ENCODE measurements around the gene CYP2U1. TPM values are rescaled to one million over a fixed set of nuclear protein-coding genes. Genes with fewer than 3 reads are reported as not detected.

The CYP2U1 gene
- total and polyA plus RNA-seq, 2 donors from 2014 or later, result 5.9 to 6.3 TPM

DNA sequence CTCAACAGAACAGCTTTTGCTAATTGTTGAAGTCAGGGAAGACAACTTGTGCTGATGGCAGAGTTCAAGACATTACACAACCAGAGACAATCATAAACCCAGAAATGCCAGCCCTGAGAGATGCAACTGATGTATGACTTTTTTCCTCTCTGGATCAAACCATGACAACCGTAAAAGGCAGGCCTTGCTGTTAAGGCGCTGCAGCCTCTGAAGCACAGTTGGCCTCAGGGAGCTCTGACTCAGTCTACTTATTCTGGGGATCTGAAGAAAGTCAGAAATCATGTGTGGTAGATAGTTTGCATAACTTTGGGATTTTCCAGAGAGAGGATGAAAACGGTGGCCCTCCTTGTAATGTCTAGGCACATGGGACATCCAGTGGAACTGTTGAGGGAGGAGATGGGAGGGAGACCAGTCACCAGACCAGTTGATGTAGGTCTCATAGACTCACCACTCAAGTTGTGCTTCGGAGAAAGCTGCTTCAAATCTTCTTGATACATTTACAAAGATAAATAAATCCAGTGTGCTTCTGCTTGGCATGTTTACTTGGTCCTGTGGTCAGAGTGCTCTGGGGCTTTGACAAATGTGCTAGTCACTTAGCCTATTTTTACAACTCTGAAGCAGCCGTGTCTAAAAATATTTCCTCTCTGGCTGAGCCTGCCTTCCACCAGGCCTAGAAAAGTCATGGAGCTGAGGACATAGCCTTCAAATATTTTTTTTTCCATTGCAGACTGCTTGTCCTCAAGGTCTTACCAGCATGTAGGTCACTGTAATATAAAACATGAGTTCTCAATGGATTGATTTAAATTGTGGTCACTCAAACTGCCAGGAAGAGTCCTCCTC, 65.8 kb downstream of the CYP2U1 start:
- Histone ChIP-seq H3K9ac (ENCODE audit: low read length in 3 of 3) (no peak overlapping the region), H3K4me1 (ENCODE audit: control insufficient read depth in 2 of 3, insufficient read depth in 2 of 3, low read depth in 1 of 3, low read length in 3 of 3) (peaks cover 0 to 4% (median 2%) of the 10 kb centered on the region in 3 donors), H3K4me3 (ENCODE audit: low read length in 3 of 3) (no peak overlapping the region), H3K27me3 (ENCODE audit: control insufficient read depth, insufficient read depth, low read length) (no peaks in the 10 kb centered on the region), H3K27ac (ENCODE audit: low read depth in 2 of 2, low read length in 2 of 2) (peak overlapping the region in 1 of 2 donors; percentile 66), H3K36me3 (ENCODE audit: control insufficient read depth in 2 of 3, insufficient read depth in 3 of 3, low read length in 3 of 3) (no peaks in the 10 kb centered on the region), H3K9me3 (ENCODE audit: control insufficient read depth in 2 of 3, insufficient read depth in 1 of 3, low read length in 3 of 3) (no peaks in the 10 kb centered on the region)
- no peak for FAIRE-seq
- DNase-seq, result peak in 2 of 5 donors; percentile 16 to 42
- TF ChIP-seq, protein P1, sequence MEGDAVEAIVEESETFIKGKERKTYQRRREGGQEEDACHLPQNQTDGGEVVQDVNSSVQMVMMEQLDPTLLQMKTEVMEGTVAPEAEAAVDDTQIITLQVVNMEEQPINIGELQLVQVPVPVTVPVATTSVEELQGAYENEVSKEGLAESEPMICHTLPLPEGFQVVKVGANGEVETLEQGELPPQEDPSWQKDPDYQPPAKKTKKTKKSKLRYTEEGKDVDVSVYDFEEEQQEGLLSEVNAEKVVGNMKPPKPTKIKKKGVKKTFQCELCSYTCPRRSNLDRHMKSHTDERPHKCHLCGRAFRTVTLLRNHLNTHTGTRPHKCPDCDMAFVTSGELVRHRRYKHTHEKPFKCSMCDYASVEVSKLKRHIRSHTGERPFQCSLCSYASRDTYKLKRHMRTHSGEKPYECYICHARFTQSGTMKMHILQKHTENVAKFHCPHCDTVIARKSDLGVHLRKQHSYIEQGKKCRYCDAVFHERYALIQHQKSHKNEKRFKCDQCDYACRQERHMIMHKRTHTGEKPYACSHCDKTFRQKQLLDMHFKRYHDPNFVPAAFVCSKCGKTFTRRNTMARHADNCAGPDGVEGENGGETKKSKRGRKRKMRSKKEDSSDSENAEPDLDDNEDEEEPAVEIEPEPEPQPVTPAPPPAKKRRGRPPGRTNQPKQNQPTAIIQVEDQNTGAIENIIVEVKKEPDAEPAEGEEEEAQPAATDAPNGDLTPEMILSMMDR (IDR thresholded peaks at IDR 0.05; ENCODE audit: borderline replicate concordance, extremely low read depth, insufficient read depth), result no peak
- intact Hi-C loops (cut with DNase I), result no loop called here

DNA sequence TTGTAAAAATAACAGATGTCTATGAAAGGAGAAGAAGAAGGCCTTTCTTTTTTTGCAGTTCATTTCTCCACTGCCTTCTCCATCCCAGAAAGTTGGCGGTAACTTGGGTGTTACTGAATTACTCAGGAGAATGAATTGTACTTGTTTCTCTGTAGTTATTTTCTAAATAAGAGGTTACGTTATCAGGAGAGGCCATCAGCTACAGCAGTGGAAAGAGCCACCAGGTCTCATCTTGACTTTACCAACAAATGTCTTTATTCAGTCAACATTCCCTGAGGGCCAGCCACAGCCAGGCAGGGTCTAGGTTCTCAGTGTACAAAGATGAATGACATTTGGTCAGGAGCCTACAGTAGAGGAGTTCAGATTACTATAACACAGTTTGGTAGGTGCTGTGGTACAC, 66.4 kb downstream of the CYP2U1 start:
- H3K36me3 ChIP-seq (ENCODE audit: control insufficient read depth in 2 of 3, insufficient read depth in 3 of 3, low read length in 3 of 3), result no peaks in the 10 kb centered on the region
- FAIRE-seq (no peak), DNase-seq (no peak)
- intact Hi-C loops (cut with DNase I), result no loop called here
- H3K4me1 ChIP-seq (ENCODE audit: control insufficient read depth in 2 of 3, insufficient read depth in 2 of 3, low read depth in 1 of 3, low read length in 3 of 3), result peaks cover 0 to 2% (median 0%) of the 10 kb centered on the region in 3 donors
- peak overlapping the region in 1 of 2 donors; percentile 66 for H3K27ac ChIP-seq (ENCODE audit: low read depth in 2 of 2, low read length in 2 of 2)
- H3K27me3 ChIP-seq (ENCODE audit: control insufficient read depth, insufficient read depth, low read length), result no peaks in the 10 kb centered on the region
- H3K9me3 ChIP-seq (ENCODE audit: control insufficient read depth in 2 of 3, insufficient read depth in 1 of 3, low read length in 3 of 3), result no peaks in the 10 kb centered on the region
- no peak overlapping the region for H3K4me3 ChIP-seq (ENCODE audit: low read length in 3 of 3)
- no peak overlapping the region for H3K9ac ChIP-seq (ENCODE audit: low read length in 3 of 3)
- TF ChIP-seq, protein P1 (IDR thresholded peaks at IDR 0.05; ENCODE audit: borderline replicate concordance, extremely low read depth, insufficient read depth), result no peak

DNA sequence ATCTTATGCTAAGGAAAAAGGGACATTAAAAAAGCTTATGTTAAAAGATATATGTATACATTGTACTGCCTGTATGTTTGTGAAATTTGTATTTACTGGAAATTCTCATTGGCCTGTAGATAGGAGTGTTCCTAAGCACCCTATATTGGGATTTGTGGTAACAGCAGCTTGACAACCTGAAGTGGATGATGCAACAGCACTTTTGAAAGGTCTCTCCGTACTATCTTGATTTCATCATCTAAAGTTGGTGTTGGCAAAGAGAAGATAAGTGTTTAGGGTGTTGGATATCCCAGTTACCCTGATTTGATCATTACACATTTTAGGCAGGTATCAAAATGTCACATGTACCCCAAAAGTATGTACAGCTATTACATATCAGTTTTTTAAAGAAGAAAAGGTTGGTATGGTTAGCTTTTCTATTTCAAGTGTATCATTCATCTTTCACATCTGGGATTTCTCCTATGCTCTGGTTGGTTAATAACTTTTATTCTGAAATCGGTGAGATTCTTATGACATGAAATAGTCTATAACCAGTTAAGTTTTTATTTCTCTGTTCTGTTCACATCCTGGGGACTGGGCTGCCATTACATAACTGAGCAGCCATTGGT, 68.7 kb downstream of the CYP2U1 start:
- Histone ChIP-seq H3K9me3 (ENCODE audit: control insufficient read depth in 2 of 3, insufficient read depth in 1 of 3, low read length in 3 of 3) (no peaks in the 10 kb centered on the region), H3K27ac (ENCODE audit: low read depth in 2 of 2, low read length in 2 of 2) (no peak overlapping the region), H3K4me1 (ENCODE audit: control insufficient read depth in 2 of 3, insufficient read depth in 2 of 3, low read depth in 1 of 3, low read length in 3 of 3) (peaks cover 0 to 6% (median 0%) of the 10 kb centered on the region in 3 donors), H3K4me3 (ENCODE audit: low read length in 3 of 3) (no peak overlapping the region), H3K9ac (ENCODE audit: low read length in 3 of 3) (no peak overlapping the region), H3K27me3 (ENCODE audit: control insufficient read depth, insufficient read depth, low read length) (no peaks in the 10 kb centered on the region), H3K36me3 (ENCODE audit: control insufficient read depth in 2 of 3, insufficient read depth in 3 of 3, low read length in 3 of 3) (no peaks in the 10 kb centered on the region)
- FAIRE-seq, result no peak
- intact Hi-C loops (cut with DNase I), result no loop called here
- TF ChIP-seq, protein P1 (IDR thresholded peaks at IDR 0.05; ENCODE audit: borderline replicate concordance, extremely low read depth, insufficient read depth), result no peak
- no peak for DNase-seq
